Kidney glomerular epithelial cell (primary cell): Measurements from ENCODE around the gene ABCB11.
"Not testable (repeated sequence)": the region's sequence is repeated elsewhere in the genome, so short reads cannot be mapped to it uniquely, and the experiment has no call there.

ENCODE experiments used
- DNase-seq: peaks from one replicate; lab custom pipeline; 2025; lab: John Stamatoyannopoulos, UW

Gene ABCB11

DNA sequence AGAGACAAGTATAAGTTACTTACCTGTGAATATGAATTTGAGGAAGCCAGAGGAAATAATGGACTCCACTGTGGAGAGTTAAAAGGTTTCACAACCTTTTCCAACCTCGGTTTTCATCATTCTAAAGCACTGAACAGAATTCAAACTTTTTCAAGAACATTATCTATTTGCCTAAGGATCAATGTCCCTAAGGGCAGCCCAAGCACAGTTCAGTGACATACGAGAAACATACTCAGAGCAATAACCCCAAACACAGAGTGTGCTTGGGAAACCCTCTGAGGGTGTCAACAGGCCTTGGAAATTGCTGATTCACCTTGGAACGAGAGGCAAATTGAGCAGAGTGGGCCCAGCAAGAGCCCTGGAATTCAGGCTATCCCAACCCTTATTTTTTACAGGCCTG lies at the start of gene ABCB11:
ABCB11 (minus strand) TSS at position 123 of the 400 bp plus-strand sequence. CDS start 13,199 bp downstream, outside the sequence.
- DNase-seq = no peak

- DNase-seq = peak; percentile 35
Observed at GRCh38 chr2:169080250-169081069, 49.3 kb upstream of the ABCB11 start.

- peak; percentile 7 for DNase-seq
Observed at GRCh38 chr2:169077674-169078240, 46.6 kb upstream of the ABCB11 start.

DNA sequence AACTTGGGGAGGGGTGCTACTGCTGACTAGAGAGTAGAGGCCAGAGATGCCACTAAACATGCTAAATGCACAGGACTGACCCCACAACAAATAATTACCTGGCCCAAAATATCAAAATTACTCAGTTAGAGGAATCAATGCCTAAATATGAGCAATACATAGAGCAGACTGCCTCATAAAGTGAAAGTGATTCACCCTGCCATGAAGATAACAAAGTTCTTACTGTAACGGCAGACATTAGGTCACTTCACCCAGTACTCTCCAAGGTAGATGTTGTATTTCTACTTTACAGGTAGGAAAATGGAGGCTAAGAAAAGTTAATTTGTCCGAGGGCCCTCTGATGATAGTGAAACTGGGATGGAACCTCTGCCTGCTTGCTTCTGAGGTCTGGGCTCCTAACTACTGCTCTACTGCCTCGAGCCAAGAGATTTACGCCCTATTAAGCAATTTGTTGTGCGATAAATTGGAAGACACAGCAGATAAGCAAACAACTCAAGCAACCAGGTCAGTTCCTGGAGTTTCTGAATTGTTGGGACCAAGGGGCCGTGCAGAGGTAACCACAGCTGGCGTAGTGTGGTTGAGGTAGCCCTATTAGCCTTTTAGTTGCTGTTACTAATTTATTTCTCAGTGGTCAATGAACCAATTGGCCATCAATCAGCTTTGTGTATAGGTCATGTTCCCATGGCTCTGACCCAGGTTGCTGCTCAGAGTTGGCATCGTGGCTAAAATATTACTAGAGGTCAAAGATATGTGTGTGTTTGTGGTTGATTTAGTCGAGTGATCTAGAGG lies 43.0 kb upstream of the ABCB11 start:
- peak; percentile 97 for DNase-seq

GRCh38 chr2:169073211-169073962 lies 42.3 kb upstream of the ABCB11 start:
- peak; percentile 72 for DNase-seq

- DNase-seq = no peak
Observed at GRCh38 chr2:169072163-169072925, 41.2 kb upstream of the ABCB11 start.

GRCh38 chr2:169071455-169071854 lies 40.3 kb upstream of the ABCB11 start:
- peak; percentile 52 for DNase-seq

DNA sequence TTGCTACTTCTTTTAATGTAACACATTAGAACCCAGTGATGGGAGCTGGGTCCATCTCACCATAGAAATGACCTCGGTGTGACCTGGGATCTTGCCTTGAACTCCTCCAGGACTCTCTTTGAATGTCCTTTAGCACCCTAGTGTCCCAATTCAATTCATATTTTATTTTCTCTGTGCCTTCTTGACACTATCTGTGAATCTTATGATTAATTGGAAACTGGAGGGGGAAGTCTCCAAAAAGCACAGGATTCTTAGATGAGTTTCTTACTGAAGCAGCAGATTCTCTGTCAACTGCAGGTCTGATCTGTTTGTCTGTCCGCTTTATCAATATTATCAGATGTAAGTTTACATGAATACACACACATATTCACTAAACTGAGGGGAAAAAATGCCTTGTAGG lies 38.7 kb upstream of the ABCB11 start:
- no peak for DNase-seq

DNA sequence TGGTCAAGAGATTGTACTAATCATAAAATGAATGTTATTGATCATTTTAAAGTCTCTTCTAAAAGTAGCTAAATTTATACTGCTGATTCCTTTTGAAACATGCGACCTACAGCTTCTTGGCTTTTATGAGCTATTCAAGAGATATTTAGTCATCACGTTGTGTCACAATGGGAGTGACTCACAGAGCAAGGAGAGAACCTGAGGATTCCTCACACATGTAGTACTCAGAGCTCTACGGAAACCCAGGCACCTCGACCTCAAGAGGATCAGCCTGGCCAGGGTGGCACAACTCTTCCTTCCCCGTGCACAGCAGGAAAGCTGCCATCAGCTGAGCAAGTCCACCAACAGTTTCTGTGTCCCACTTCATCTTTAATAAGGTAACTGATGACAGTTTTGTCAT lies 38.2 kb upstream of the ABCB11 start, which contains the start of gene DHRS9:
DHRS9 (plus strand) TSS at position 223 of the 400 bp plus-strand sequence. CDS start 12,019 bp downstream, outside the sequence.
- DNase-seq = peak; percentile 79

DNA sequence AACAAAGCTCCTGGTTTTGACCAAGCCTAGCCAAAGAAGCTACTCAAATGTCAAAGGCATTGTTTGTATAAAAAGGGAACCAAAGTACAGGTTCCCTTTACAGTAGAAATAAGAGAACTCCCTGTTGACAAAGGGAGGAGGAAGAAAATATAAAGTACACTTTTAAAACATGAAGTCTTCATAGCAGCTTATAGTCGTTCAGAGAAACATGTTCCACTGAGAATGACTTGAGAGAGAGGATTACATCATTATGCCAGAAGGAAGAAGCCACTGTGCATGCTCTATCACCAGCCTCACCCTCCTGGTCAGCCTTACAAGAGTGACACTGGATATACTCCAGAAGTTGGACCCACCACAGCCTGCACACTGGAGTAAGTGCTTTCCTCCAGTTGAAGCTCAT lies 35.8 kb upstream of the ABCB11 start:
- DNase-seq = no peak

- no peak for DNase-seq
Observed at GRCh38 chr2:169065864-169066517, 34.9 kb upstream of the ABCB11 start.

DNA sequence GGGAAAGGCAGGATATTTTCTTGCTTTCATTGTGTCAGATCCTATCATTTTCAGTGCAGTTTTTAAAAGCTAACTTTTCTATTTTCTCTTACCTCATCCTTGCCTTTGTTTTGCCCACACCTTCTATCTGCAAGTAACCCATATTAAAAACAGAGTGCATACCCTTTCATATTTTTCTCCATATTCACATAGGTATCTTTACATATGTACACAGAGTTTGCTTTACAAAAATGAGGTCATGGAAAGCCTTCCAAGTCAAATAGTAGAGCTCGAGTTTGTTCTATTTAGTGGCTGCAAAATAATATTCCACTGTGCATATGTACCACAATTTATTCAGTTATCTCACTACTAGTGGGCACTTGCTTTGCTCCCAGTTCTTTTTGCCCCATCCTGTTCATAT lies 34.3 kb upstream of the ABCB11 start:
- DNase-seq = no peak

DNA sequence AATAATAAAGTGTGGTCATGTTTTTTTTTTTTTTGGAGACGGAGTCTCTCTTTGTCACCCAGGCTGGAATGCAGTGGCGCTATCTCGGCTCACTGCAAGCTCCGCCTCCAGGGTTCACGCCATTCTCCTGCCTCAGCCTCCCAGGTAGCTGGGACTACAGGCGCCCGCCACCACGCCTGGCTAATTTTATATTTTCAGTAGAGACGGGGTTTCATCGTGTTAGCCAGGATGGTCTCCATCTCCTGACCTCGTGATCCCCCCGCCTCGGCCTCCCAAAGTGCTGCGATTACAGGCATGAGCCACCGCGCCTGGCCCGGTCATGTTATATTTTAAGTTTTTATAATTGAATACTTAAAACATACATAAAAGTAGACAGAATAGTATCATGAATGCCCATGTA lies 33.1 kb upstream of the ABCB11 start:
- not testable (repeated sequence) for DNase-seq

DNA sequence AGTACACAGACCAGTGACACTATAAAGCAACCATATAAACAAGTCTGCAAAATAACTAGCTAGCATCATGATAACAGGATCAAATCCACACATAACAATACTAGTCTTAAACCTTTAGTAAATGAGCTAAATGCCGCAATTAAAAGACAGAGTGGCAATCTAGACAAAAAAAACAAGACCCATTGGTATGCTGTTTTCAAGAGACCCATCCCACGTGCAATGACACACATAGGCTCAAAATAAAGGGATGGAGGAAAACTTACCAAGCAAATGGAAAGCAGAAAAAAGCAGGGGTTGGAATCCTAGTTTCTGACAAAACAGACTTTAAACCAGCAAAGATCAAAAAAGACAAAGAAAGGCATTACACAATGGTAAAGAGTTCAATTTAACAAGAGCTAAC lies 23.5 kb upstream of the ABCB11 start:
- not testable (repeated sequence) for DNase-seq

DNA sequence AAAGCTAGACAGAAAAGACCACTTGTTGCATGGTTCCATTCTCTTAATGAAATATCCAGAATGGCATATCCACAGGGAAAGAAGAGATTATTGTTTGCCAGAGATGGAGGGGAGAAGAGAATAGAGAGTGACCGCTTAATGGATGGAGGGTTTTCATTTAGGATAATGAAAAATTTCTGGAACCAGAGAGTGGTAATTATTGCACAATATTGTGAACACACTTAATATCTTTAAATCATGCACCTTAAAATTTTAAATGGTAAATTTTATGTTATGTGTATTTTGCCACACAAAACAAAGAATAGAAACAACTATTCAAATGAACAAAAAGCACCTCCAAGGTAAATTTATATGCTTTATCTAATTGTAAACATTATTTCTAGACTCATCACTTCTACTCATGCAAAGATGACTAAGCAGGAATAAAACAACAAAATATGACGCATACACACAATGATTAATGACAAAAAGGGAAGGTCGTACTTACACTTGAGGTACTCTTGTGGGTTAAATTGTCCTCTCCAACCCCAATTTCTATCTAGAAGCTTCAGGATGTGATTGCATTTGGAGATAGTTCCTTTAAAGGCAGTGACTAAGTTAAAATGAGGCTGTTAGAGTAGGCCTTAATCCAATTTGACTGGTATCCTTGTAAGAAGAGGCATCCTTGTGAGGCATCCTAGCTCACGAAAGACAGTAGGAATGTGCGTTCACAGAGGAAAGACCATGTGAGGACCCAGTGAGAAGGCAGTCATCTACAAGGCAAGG lies 19.5 kb upstream of the ABCB11 start:
- DNase-seq = peak; percentile 7

DNA sequence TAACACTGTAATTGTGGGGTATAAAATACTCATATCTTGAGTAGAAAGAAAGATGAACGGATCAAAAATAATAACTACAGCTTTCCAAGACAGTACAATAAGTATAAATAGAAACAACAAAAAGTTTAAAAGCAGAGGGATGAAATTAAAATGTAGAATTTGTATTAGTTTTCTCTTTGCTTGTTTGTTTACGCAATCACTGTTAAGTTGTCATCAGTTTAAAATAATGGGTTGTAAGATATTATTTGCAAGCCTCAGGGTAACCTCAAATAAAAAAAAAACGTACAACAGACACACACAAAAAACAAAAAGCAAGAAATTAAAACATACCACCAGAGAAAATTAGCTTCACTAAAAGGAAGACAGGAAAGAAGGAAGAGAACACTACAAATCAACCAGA lies 18.0 kb upstream of the ABCB11 start:
- no peak for DNase-seq

DNA sequence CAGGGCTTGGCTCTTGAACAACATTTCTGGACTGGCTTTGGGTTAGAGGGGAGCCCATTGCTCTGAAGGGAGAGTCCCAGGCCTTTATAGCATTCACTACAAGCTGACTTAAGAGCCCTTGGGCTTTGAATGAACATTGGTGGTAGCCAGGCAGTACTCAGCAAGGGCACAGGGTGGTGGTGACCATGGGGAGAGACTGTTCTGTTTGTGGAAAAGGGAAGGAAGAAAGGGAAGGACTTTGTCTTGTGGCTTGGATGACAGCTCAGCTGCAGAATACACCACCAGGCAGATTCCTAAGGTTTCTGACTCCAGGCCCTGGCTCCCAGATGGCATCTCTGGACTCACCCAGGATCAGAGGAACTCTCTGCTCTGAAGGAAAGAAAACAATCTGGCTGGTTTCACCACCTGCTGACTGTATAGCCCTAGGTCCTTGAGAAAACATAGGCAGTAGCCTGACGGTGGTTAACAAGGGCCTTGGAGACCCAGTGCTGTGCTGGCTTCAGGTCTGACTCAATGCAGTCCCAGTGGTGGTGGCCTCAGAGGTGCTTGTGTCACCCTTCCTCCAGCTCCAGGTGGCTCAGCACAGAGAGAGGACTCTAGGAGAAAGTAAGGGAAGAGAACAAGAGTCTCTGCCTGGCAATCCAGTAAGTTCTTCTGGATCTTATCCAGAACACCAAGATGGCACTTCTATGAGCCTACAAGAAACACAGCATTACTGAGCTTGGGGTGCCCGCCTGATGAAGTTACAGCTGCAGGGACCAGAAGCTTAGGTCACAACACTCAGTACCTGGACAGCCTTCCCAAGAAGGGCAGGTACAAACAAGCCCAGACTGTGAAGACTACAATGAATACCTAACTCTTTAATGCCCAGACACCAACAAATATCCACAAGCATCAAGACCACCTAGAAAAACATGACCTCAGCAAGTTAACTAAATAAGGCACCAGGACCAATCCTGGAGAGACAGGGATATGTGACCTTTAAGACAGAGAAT lies 16.4 kb upstream of the ABCB11 start:
- no peak for DNase-seq

DNA sequence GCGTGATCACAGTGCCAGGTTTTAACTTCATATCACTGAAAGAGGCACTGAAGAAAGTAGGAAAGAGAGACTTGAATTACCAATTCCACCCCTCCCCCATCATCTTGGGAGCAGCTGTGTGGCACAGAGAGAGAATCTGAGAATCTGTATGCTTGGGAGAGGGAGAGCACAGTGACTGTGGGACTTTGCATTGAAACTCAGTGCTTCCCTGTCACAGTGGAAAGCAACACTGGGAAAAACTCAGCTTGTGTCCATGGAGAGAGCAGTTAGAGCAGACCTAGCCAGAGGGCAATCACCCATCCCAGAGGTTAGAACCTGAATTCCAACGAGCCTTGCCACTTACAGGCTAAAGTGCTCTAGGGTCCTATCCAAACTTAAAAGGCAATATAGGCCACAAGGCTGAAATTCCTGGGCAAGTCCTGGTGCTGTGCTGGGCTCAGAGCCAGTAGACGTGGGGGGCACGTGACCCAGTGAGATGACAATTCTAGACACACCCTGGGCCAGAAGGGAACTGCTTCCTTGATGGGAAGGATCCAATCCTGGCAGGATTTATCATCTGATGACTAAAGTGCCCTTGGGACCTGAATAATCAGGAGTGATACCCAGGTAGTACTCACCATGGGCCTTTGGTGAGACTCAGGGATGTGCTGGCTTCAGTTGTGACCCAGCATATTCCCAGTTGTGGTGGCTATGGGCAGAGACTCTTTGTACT lies 15.5 kb upstream of the ABCB11 start:
- DNase-seq = no peak
